Left ventricle myocardium superior (tissue), 1 donor: Measurements from ENCODE around the gene ZC2HC1C. TPM values are rescaled to one million over a fixed set of nuclear protein-coding genes. Genes with fewer than 3 reads are reported as not detected.
A peak's percentile ranks its signal among the peaks of the same experiment; 100 is the strongest.

Experiments used
- ATAC-seq: fragments of 200-7000 bp; cut with Tn5 transposase; one replicate; pipeline ENCODE4 v1.9.1; 2020; ENCODE audit warnings: mild to moderate bottlenecking, moderate library complexity
- DNase-seq: peaks from one replicate; pipeline ENCODE4 v3.0.0-alpha.2; 2020
- intact Hi-C: fragments of 100-400 bp; cut with micrococcal nuclease; formaldehyde crosslinking; loops from one replicate; pipeline ENCODE4 v1.11.0; 2022
- long read RNA-seq: library from polyadenylated mRNA; unstranded; transcript quantifications from one replicate; pipeline ENCODE4 v2.0.0, GENCODE V29; 2021
- total RNA-seq: library from RNA; stranded (reverse); fragmentation: NEBNext Ultra II Directional; extraction: Animal tissue kit (Norgen Biotek cat#: 25700); gene quantifications from one replicate; pipeline ENCODE4 v1.2.1, GENCODE V29; 2021
- donor health status: DM: no; HTN: yes; CAD: no; lungs with severe emphysema.

ZC2HC1C gene, protein sequence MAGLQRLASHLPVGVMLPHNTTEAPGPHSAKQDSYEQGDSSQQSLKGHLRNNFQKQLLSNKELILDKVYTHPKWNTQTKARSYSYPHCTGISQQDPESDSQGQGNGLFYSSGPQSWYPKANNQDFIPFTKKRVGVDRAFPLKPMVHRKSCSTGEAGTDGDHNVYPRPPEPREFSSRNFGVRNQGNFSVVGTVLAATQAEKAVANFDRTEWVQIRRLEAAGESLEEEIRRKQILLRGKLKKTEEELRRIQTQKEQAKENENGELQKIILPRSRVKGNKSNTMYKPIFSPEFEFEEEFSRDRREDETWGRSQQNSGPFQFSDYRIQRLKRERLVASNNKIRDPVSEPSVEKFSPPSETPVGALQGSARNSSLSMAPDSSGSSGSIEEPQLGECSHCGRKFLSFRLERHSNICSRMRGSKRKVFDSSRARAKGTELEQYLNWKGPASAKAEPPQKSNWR
- 14.0 TPM for total RNA-seq
- long read RNA-seq, full-length matches to known transcripts, result 12 of 28 reads
- long read RNA-seq, partial matches to known transcripts, result 9 of 28 reads
- long read RNA-seq, other reads (novel, unspliced or antisense), result 7 of 28 reads

GRCh38 chr14:75069121-75069810 lies at the start of gene ZC2HC1C:
Gene ZC2HC1C, plus strand, starts transcription at chr14:75069641. Its CDS starts 933 bp downstream, at chr14:75070574.
- peak; percentile 99 for DNase-seq
- intact Hi-C loops, result no loop called here
- ATAC-seq, result peak; percentile 93

DNA sequence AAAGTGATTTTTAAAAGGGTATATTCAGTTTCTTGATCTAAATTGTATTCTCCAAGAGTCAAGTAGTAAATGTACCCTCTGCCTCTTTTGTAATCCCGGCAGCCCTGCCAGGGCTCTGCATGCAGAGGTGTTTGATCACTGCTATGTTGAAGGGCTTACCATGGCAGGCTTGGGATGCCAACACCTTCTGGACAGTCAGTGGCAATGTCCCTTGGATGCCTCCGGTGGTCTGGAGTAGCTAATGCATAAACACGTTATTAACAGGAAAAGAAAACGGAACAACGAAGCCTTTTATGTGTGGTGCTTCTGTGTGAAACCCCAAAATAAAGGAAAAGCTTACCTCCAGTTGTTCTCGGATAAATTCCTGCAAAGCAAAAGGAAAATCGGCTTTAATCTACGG lies 46.8 kb upstream of the ZC2HC1C start:
- intact Hi-C loops, result no loop called here
- ATAC-seq (peak; percentile 98), DNase-seq (peak; percentile 75)

- ATAC-seq (no peak), DNase-seq (no peak)
- intact Hi-C loops, result no loop called here
Measured at GRCh38 chr14:75023108-75023507, 46.3 kb upstream of the ZC2HC1C start.

DNA sequence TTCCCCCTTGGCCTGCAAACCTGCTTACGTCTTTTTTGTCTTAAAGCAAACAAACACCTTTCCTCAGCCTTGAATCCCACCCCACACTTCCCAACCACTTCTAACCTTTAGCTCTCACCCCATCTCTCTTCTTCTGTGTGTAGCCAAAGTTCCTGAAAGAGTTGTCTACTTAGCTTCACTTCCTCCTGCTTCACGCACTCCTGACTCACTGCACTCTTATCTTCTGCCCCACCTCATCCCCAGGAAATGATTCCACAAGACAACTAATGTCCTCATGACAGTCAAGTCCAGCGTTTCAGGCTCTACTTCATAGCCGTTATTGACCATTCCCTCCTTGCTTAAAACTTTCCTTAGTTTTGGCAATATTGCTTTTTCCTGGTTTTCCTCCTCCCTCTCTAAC lies 44.4 kb upstream of the ZC2HC1C start:
- DNase-seq (no peak), ATAC-seq (no peak)
- intact Hi-C loops, result no loop called here

DNA sequence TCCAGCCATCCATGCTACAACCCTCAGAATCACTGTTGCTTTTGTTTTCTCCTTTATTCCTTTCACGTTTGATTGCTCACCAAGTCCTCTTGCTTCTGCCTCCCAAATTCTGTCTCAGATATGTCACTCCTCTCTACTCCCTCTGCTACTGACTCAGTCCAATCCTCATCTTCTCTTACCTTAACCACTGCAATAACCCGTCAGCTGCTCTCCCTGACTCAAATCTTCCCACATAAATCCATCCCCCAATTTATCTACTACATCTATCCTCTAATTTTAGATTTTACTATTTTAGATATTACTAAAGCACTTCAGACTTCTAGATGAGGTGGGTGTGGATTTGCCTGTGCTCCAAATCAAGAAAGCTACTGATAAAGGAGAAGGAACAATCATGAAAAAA lies 43.6 kb upstream of the ZC2HC1C start:
- intact Hi-C loops, result no loop called here
- DNase-seq (no peak), ATAC-seq (no peak)

DNA sequence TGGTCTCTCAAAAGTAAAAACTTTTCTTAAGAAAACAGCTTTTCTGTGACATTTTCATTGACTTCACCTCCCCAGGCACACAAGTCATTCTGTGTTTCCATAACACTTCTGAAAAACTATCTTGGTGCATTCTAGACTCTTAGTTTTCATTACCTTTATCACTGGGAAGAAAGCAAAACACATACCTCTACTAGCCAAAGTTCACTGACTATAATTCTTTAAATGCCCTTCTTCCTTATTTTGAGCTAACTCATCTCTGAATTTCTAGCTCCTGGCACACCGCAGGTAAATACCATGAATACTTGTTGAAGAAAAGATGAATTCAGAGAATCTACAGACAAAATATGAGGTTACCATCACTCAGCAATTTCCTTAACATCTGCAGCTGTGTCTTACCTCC lies 39.3 kb upstream of the ZC2HC1C start:
- intact Hi-C loops, result no loop called here
- ATAC-seq, result no peak
- DNase-seq, result no peak

DNA sequence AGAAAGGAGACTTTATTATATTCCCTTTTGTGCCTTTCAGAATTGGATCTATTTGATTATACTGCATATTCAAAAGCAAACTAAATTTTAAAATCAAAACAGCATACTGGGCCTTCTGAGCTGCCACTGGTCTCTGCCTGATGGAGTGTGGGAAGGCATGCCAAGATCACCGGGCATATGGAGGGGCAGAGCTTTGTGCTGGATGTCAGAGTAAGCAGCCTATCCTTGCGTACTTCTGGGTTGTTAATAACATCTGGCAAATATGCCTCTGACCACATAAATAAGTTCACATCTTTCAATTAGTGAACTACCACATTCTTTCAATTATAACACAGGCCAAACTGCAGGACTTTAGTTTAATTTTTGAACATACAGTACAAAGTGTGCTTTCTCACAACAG lies 36.5 kb upstream of the ZC2HC1C start:
- intact Hi-C loops, result no loop called here

GRCh38 chr14:75040507-75040906 lies 28.9 kb upstream of the ZC2HC1C start:
- intact Hi-C loops, result no loop called here
- ATAC-seq (no peak), DNase-seq (no peak)

More for the DNA sequence above, 36.5 kb upstream of the ZC2HC1C start:
- ATAC-seq (no peak), DNase-seq (no peak)

DNA sequence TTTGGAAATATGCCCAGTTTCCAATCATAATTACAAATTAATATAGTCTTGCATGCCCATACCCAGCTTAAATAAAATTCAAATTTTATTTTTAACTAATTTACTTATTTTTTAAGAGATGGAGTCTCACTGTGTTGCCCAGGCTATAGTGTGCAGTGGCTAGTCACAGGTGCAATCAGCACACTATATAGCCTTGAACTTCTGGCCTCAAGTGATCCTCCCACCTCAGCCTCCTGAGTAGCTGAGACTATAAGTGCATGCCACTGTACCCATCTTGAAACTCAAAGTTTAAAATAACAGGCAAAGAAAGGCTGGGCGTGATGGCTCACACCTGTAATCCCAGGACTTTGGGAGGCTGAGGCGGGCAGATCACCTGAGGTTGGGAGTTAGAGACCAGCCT lies 28.5 kb upstream of the ZC2HC1C start:
- intact Hi-C loops, result no loop called here
- no peak for DNase-seq
- ATAC-seq, result no peak

- no peak for DNase-seq
- intact Hi-C loops, result no loop called here
- no peak for ATAC-seq
Measured at GRCh38 chr14:75041613-75042012, 27.8 kb upstream of the ZC2HC1C start.

- ATAC-seq (no peak), DNase-seq (no peak)
- intact Hi-C loops, result no loop called here
Measured at GRCh38 chr14:75042035-75042434, 27.4 kb upstream of the ZC2HC1C start.

DNA sequence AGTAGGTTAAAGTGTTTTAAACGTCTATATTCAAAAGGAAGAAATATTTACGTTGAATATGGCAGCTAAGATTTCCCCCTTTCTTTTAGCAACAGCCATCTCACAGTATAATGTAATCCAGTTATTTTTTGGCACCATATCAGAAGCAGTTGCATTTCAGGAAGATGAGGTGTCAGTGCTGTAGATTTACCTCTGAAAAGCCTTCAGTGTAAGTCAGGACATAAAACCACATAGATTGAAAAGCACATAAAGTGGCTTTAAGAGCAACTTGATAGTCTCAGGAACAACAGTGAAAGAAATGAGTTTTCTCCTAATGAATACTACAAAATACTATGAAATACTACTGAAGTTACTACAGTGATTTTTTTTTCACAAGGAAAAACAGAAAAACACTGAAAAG lies 25.1 kb upstream of the ZC2HC1C start:
- DNase-seq, result no peak
- no peak for ATAC-seq
- intact Hi-C loops, result no loop called here

DNA sequence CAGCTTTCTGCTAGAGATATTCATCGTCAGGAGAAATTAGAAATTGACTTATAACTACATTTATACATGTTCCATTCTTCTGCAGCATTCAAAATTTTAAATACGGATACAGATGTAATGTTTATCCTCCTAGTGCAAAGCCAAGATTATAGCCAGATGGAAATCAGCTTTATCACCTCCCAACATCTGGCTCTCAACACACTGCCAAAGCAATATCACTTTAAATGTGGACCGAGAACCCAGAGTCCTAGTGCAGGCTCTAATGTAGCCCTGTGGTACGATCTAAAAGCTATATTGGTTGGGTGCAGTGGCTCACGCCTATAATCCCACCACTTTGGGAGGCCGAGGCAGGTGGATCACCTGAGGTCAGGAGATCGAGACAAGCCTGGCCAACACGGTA lies 24.7 kb upstream of the ZC2HC1C start:
- DNase-seq (no peak), ATAC-seq (no peak)
- intact Hi-C loops, result no loop called here

DNA sequence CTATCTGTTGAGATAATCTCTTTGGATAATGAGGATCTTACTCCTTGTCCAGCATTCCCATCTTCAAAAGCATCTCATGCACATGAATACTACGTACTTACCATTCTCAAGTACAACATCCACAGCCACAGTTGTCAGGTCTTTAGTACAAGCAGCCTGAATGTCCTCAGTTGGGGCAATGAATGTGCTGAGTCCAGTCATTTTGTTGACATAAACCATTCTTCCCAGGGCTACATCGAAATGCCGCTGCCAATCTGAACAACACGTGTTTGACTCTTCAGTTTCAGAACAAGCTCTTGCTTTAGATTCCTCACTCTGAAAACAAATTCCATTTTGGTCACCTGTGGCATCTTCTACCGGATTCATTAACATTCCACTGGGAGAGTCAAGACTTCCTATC lies 23.2 kb upstream of the ZC2HC1C start:
- ATAC-seq, result no peak
- intact Hi-C loops, result no loop called here
- DNase-seq, result no peak

DNA sequence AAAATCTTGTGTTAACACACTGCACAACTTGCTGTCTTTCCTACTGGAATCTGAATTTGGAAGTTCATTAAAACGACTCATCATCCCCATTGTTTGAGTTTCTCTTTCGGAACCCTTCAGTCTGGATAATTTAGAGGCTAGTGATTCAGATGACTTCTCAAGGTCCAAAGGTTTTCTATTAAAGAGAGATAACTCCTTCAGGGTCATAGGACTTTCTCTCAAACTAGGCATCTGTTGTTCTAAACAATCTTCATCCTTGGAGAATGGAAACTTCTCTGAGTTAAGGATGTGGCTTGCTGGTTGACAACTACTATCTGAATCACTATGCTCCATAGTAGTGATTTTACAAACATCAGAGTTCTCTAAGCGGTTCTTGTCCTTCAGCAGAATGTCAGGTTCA lies 22.5 kb upstream of the ZC2HC1C start:
- DNase-seq (no peak), ATAC-seq (no peak)
- intact Hi-C loops, result no loop called here

DNA sequence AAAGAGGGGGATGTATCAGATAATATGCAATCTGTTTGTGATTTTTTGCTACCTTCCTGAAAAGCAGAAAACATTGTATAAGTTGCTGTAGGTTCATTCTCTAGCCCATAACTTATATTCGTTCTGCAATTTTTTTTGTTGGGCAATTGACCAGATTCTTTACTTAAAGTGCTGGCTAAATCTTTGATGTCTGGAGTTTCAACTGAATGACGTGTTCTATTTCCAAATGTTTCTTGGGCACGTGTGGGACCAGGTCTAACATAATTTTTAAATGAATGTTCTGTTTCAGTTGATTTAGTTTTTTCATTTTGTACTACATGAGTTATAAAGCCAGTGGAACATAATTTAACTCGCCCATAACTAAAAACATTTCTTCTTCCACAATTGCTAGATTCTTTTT lies 21.9 kb upstream of the ZC2HC1C start:
- intact Hi-C loops, result no loop called here
- DNase-seq, result no peak
- ATAC-seq, result no peak

DNA sequence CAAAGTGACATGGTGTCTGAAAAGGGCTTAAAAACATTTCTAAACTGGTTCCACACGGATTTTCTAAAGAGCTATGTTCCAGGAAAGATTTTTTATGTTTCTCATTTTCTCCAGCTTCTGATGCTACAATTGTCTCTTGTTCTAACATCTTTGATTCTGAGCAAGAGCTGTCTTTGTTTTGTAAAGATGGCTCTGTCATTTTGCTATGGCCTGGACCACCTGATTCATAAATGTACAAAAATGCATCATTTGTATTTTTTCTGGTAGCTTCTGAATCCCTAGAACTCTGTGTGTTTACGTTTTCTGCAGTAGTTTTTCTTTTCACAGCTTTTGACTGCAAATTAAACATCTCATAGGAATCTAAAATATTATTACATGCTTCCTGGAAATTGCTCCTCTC lies 21.3 kb upstream of the ZC2HC1C start:
- ATAC-seq (no peak), DNase-seq (no peak)
- intact Hi-C loops, result no loop called here

DNA sequence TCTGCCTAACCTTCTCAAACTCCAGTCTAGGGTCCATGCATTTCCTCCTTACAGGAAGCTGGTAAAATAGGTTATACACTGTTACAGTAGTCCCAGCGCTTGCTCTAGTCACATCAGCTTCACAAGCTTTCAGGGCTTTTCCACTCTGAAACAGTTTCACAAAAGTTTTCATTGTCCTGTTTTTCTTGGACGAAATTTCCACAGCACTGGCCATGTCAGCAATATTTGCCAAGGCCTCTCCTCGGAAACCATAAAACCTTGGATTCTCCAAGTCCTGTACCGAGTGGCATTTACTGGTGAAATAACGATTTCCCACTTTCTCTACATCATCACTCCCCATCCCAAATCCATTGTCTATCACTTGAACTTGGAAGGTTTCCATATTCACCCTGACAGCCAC lies 20.3 kb upstream of the ZC2HC1C start:
- no peak for DNase-seq
- peak; percentile 43 for ATAC-seq
- intact Hi-C loops, result no loop called here

DNA sequence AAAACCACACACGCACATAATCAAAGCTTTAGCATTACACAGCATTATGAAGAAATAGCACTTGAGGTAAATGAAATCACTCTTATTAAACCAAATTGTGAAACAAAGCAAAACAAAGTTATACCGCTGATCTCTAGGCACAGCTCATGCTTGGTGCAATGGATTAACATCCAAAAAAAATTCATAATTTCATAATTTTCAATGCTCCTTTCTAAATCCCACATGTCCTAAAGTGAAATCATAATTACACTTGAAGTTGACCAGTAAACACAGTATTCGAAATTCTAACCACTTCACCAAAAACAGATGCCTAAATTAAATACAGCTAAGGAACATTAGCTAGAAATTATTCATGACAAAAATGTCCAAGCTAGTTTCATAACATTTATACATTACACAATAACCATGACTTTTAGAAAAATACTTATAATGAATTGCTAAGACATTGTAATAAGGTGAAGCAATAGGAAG lies 19.7 kb upstream of the ZC2HC1C start:
- DNase-seq, result no peak
- ATAC-seq, result peak; percentile 10
- intact Hi-C loops, result no loop called here

GRCh38 chr14:75050852-75051555 lies 18.4 kb upstream of the ZC2HC1C start, which contains the start of gene MLH3:
Gene MLH3, minus strand, starts transcription at chr14:75051467. Its CDS starts 1,812 bp downstream, at chr14:75049655.
- ATAC-seq, result peak; percentile 93

More at GRCh38 chr14:75050852-75051555, 18.4 kb upstream of the ZC2HC1C start, which contains the start of gene MLH3:
- DNase-seq, result peak; percentile 93
- intact Hi-C loops, result no loop called here
